Esophagus muscularis mucosa (tissue), 4 donors: Measurements from ENCODE around the gene NRN1. TPM values are rescaled to one million over a fixed set of nuclear protein-coding genes. Genes with fewer than 3 reads are reported as not detected.

Source experiments
- DNase-seq: peaks from one replicate; pipeline ENCODE4 v3.0.0-alpha.2; 2017; ENCODE audit errors: extremely low spot score
- H3K27ac ChIP-seq, 4 donors: fragments of 200-600 bp; sonication (generic); replicated peaks in 1 of 4; 1 replicate in 3 of 4; 2 replicates in 1 of 4; pipeline ENCODE4 v1.5.1; 2016 to 2019; ENCODE audit warnings: mild to moderate bottlenecking in 1 of 4
- H3K27me3 ChIP-seq, 4 donors: fragments of 200-600 bp; sonication (generic); one replicate each; pipeline versions ENCODE4 v1.5.1 to v1.6.0; 2016 to 2019
- H3K36me3 ChIP-seq, 4 donors: fragments of 200-600 bp; sonication (generic); one replicate each; pipeline ENCODE4 v1.5.1; 2016 to 2019
- H3K4me1 ChIP-seq, 4 donors: fragments of 200-600 bp; sonication (generic); one replicate each; pipeline ENCODE4 v1.5.1; 2016 to 2019
- H3K4me3 ChIP-seq, 4 donors: fragments of 200-600 bp; sonication (generic); 1 replicate in 2 of 4; 2 replicates in 2 of 4; pipeline ENCODE4 v1.5.1; 2016 to 2019; ENCODE audit warnings: mild to moderate bottlenecking in 4 of 4, moderate library complexity in 1 of 4
- H3K9me3 ChIP-seq, 4 donors: fragments of 200-600 bp; sonication (generic); 1 replicate in 3 of 4; 2 replicates in 1 of 4; pipeline ENCODE4 v1.5.1; 2016 to 2019
- CTCF ChIP-seq, 3 experiments: fragments of 200-600 bp in 2 of 3; fragments of 450-650 bp in 1 of 3; sonication (generic) in 2 of 3; IDR thresholded peaks; one replicate each; pipeline ENCODE4 v1.5.1; 2017 to 2019; ENCODE audit warnings: antibody characterized with exemption in 3 of 3, mild to moderate bottlenecking in 2 of 3, moderate library complexity in 1 of 3
- EP300 ChIP-seq: sonication (generic); formaldehyde crosslinking; IDR thresholded peaks from one replicate; pipeline ENCODE4 v1.6.1; 2017; ENCODE audit warnings: antibody characterized with exemption
- POLR2A ChIP-seq: fragments of 450-650 bp; IDR thresholded peaks from one replicate; pipeline ENCODE4 v1.6.1; 2017; ENCODE audit warnings: antibody characterized with exemption, moderate library complexity, mild to moderate bottlenecking, low read depth
- POLR2AphosphoS5 ChIP-seq, 2 donors: sonication (generic); formaldehyde crosslinking; IDR thresholded peaks; one replicate each; pipeline ENCODE4 v1.6.1; 2017; ENCODE audit warnings: antibody characterized with exemption in 2 of 2
- WGBS: methylation state at CpG from one replicate; pipeline ENCODE4 v1.1.5; 2018; 5-methylcytosine and 5-hydroxymethylcytosine counted together
- intact Hi-C: fragments of 100-400 bp; cut with DNase I; formaldehyde crosslinking; loops from one replicate; pipeline ENCODE4 v1.15.1; 2023
- total RNA-seq, 4 donors: library from RNA; depleted of rRNA; stranded (reverse); fragments of >200 nt; gene quantifications; one replicate each; pipeline versions ENCODE4 v1.1.0 to v1.2.1, GENCODE V29; 2016

Gene NRN1
- total RNA-seq, 4 donors from 2014 or later: 12.9 to 24.2 (median 19.7) TPM

GRCh38 chr6:6005051-6006005, 1.4 kb downstream of the NRN1 start:
- peaks cover 51 to 66% (median 55%) of the 10 kb centered on the region in 4 donors for H3K4me1 ChIP-seq
- intact Hi-C loops: no loop called here
- H3K27ac ChIP-seq: peak overlapping the region; percentile 50 to 82 (median 70)
- H3K27me3 ChIP-seq: peaks cover 25 to 100% (median 85%) of the 10 kb centered on the region in 4 donors
- TF ChIP-seq POLR2AphosphoS5 (IDR thresholded peaks at IDR 0.05) (no peak), POLR2A (no peak), CTCF (IDR thresholded peaks at IDR 0.05) (no peak), EP300 (no peak)
- 8% methylated on average over 13 of the region's 13 CpGs for WGBS
- H3K36me3 ChIP-seq: no peaks in the 10 kb centered on the region
- peak overlapping the region; percentile 43 to 58 (median 49) for H3K4me3 ChIP-seq
- H3K9me3 ChIP-seq: peaks cover 0 to 1% (median 0%) of the 10 kb centered on the region in 4 donors
- DNase-seq: no peak

GRCh38 chr6:6004390-6004995, 2.2 kb downstream of the NRN1 start:
- H3K4me3 ChIP-seq: peak overlapping the region; percentile 43 to 58 (median 48)
- H3K36me3 ChIP-seq: no peaks in the 10 kb centered on the region
- intact Hi-C loops: no loop called here
- peak overlapping the region; percentile 54 to 71 (median 63) for H3K27ac ChIP-seq
- WGBS: 11% methylated on average over 37 of the region's 37 CpGs
- peaks cover 0 to 4% (median 0%) of the 10 kb centered on the region in 4 donors for H3K9me3 ChIP-seq
- peaks cover 51 to 72% (median 60%) of the 10 kb centered on the region in 4 donors for H3K4me1 ChIP-seq
- TF ChIP-seq POLR2A: no peak
- TF ChIP-seq CTCF (IDR thresholded peaks at IDR 0.05): no peak
- no peak for TF ChIP-seq EP300
- TF ChIP-seq POLR2AphosphoS5 (IDR thresholded peaks at IDR 0.05): no peak
- DNase-seq: no peak
- H3K27me3 ChIP-seq: peaks cover 25 to 100% (median 89%) of the 10 kb centered on the region in 4 donors

- WGBS: 3% methylated on average over 27 of the region's 64 CpGs
These were observed 2.9 kb downstream of the NRN1 start for GRCh38 chr6:6003621-6004366.

More at GRCh38 chr6:6003621-6004366, 2.9 kb downstream of the NRN1 start:
- H3K4me1 ChIP-seq: peaks cover 52 to 73% (median 62%) of the 10 kb centered on the region in 4 donors
- H3K36me3 ChIP-seq: no peaks in the 10 kb centered on the region
- H3K9me3 ChIP-seq: peaks cover 0 to 4% (median 0%) of the 10 kb centered on the region in 4 donors
- H3K4me3 ChIP-seq: peak overlapping the region; percentile 43 to 58 (median 48)
- peak overlapping the region; percentile 54 to 71 (median 63) for H3K27ac ChIP-seq
- intact Hi-C loops: no loop called here
- peak; percentile 60 for DNase-seq
- no peak for TF ChIP-seq POLR2A
- no peak for TF ChIP-seq EP300
- peak; percentile 61 to 62 for TF ChIP-seq POLR2AphosphoS5 (IDR thresholded peaks at IDR 0.05)
- TF ChIP-seq CTCF (IDR thresholded peaks at IDR 0.05): no peak
- H3K27me3 ChIP-seq: peaks cover 25 to 100% (median 89%) of the 10 kb centered on the region in 4 donors
